GM12874 (cell line): ENCODE results near the gene SASH1.

Experiments
- TF ChIP-seq, protein P1 (sequence below): IDR thresholded peaks from 2 replicates; pipeline ENCODE4 v1.5.1; 2011; ENCODE audit warnings: low read depth, mild to moderate bottlenecking, control low read depth, low read length, moderate library complexity; ENCODE audit not compliant: insufficient read depth

SASH1 gene

DNA sequence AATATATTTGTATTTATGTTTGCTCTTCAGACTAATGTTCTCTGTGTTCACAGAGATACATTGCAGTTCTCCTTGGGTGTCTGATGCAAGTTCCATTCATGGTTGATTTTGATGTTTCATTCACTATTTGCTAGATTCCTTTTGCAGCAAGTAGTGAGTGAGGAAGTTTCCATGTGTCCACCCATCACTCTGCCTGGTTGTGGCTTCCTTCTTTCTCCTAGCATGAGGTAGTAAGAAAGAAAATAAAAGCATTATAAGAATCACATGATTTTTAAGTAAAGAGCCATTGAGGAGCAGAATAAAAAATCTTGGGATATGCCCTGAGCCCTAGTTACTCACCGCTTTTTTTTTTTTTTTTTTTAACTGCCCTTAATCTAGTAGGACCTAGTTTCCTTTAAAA, 8.7 kb downstream of the SASH1 start:
- TF ChIP-seq, protein P1, sequence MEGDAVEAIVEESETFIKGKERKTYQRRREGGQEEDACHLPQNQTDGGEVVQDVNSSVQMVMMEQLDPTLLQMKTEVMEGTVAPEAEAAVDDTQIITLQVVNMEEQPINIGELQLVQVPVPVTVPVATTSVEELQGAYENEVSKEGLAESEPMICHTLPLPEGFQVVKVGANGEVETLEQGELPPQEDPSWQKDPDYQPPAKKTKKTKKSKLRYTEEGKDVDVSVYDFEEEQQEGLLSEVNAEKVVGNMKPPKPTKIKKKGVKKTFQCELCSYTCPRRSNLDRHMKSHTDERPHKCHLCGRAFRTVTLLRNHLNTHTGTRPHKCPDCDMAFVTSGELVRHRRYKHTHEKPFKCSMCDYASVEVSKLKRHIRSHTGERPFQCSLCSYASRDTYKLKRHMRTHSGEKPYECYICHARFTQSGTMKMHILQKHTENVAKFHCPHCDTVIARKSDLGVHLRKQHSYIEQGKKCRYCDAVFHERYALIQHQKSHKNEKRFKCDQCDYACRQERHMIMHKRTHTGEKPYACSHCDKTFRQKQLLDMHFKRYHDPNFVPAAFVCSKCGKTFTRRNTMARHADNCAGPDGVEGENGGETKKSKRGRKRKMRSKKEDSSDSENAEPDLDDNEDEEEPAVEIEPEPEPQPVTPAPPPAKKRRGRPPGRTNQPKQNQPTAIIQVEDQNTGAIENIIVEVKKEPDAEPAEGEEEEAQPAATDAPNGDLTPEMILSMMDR: no peak

GRCh38 chr6:148358196-148358785, 15.7 kb downstream of the SASH1 start:
- TF ChIP-seq, protein P1: no peak

GRCh38 chr6:148359228-148359627, 16.6 kb downstream of the SASH1 start:
- TF ChIP-seq, protein P1: no peak

- TF ChIP-seq, protein P1: no peak
These were observed 21.6 kb downstream of the SASH1 start for GRCh38 chr6:148364056-148364824.

- TF ChIP-seq, protein P1: no peak
These were observed 22.4 kb downstream of the SASH1 start for GRCh38 chr6:148365041-148365440.

DNA sequence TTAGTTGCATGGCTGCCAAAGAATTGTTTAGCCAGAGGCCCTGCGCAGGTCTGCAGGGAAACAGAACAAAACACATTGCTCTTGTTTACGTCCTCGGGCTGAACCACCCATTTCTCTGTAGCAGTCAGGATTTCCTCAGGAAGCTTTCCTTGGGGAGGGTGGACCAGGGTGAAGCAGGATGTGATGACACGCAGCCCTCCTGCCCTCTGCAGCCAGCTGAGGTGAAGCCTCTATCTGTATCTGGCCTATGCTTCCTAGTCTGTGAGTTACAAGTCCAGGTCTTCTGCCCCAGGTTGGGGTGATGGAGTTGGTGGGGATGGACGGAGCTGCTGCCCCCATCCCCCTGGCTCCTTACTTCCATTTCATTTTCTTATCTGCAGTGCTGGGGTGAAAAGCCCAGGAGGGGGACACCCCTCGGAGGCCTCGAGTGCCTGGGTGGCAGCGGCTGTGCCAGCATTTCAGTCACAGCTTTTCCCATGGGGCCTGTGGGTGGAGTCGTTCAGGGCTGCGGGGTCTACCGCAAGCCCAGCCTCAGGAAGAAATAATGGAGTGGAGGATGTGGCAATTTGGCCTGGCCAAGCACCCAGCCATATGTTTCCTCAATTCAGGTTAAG, 24.9 kb downstream of the SASH1 start:
- TF ChIP-seq, protein P1: no peak

- TF ChIP-seq, protein P1: no peak
These were observed 27.5 kb downstream of the SASH1 start for GRCh38 chr6:148370176-148370575.
